Amygdala (tissue), 56 donors: Measurements from ENCODE around the gene UBR2.
"Not testable (repeated sequence)": the region's sequence is repeated elsewhere in the genome, so short reads cannot be mapped to it uniquely, and the experiment has no call there.

ENCODE experiments used
- DNase-seq, 56 donors: peaks; one replicate each; lab custom pipeline; 2025; lab: John Stamatoyannopoulos, UW

Gene UBR2

GRCh38 chr6:42615518-42615917 lies 51.7 kb downstream of the UBR2 start:
- DNase-seq, result no peak

DNA sequence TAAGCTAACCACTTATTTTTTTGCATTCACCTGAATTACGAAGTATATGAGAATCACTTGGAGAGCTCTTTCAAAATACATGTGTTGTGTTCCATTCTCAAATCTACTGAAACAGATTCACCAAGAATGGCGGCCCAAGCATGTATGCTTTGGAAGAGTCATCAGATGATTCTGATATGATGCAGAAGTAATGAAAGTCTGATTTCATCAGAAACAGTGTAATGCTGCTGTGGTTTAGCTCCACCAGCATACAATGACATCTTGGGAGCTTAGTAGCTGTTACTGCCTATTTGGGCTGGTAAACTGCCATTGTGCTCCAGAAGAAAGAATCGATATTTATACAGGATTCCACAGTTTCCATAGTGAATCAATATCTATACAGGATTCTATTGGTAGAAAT lies 52.9 kb downstream of the UBR2 start:
- DNase-seq, result no peak

GRCh38 chr6:42618105-42618504 lies 54.3 kb downstream of the UBR2 start:
- no peak for DNase-seq

DNA sequence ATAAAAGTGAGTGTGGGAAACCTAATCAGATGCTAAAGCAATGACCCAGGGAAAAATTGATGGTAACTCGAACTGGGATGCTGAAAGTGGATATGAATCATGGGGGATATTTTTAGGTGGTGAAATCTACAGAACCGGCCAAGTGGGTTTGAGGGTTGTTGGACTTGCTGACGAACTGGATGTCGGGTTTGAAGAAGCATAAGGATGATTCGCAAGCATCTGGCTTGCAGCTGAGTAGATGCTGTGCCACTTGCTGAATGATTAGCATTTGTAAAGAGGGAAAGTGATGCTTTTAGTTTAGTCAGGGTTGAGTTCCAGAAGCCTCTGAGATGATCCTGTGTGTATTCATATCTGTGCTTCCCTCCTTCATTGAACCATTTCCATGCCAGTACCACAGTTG lies 54.9 kb downstream of the UBR2 start:
- DNase-seq, result peak in 3 of 56 donors; percentile 7 to 19 (median 11)

- no peak for DNase-seq
Observed at GRCh38 chr6:42619963-42620362, 56.1 kb downstream of the UBR2 start.

GRCh38 chr6:42624601-42625000 lies 60.8 kb downstream of the UBR2 start:
- DNase-seq, result no peak

- DNase-seq, result no peak
Observed at GRCh38 chr6:42627044-42627443, 63.2 kb downstream of the UBR2 start.

- DNase-seq, result no peak
Observed at GRCh38 chr6:42627674-42628073, 63.8 kb downstream of the UBR2 start.

GRCh38 chr6:42628604-42629003 lies 64.8 kb downstream of the UBR2 start:
- DNase-seq, result no peak

- no peak for DNase-seq
Observed at GRCh38 chr6:42629845-42630244, 66.0 kb downstream of the UBR2 start.

- no peak for DNase-seq
Observed at GRCh38 chr6:42637681-42638080, 73.9 kb downstream of the UBR2 start.

GRCh38 chr6:42642794-42643193 lies 79.0 kb downstream of the UBR2 start:
- DNase-seq, result no peak

- no peak for DNase-seq
Observed at GRCh38 chr6:42644211-42644610, 80.4 kb downstream of the UBR2 start.

- DNase-seq, result no peak
Observed at GRCh38 chr6:42652024-42652746, 88.4 kb downstream of the UBR2 start.

DNA sequence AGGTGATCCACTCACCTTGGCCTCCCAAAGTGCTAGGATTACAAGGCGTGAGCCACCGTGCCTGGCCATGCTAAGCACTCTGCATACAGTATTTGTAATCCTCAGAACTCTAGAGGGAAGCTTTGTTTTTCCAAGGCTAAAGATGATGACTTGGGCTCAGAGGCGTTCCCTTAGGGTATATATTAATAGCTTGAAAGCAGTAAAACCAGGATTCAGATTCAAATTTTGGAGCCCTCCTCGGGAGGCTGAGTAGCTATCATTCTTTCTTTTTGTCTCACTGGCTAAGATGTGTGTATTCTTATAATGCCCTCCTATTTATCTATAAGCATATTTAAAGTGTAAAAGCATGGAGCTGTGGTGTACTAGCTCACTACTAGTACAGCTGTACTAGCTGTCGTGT lies 90.0 kb downstream of the UBR2 start:
- DNase-seq, result no peak

GRCh38 chr6:42659806-42660205 lies 96.0 kb downstream of the UBR2 start:
- no peak for DNase-seq

DNA sequence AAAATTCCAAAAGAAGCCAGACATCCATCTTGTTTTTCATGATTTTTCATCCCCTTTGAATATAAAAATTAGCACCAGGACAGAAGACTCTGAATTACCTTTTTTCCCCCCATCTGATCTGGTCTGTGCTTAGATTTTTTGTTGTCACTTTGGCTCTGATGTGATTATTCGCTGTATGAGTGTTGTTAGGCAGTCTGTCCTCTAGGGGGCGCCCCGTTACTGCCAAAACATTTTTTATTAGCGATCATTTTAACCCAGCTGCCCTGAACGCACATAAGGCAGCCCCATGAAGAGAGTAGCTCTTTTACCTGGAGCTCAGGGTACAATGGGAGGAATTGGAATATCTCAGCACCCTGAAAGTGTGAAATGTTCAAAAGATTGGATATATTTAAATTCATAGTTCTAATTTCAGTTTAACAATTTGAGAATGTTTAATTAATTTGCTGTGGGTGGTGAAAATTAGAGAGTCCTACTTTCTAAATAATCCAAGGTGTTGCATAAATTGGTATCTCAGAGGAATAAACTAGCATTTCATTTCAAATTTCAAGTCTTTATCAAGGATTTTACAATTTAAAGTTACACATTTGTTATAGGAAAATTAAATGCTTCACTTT lies 97.8 kb downstream of the UBR2 start:
- peak in 53 of 56 donors; percentile 2 to 91 (median 42) for DNase-seq

DNA sequence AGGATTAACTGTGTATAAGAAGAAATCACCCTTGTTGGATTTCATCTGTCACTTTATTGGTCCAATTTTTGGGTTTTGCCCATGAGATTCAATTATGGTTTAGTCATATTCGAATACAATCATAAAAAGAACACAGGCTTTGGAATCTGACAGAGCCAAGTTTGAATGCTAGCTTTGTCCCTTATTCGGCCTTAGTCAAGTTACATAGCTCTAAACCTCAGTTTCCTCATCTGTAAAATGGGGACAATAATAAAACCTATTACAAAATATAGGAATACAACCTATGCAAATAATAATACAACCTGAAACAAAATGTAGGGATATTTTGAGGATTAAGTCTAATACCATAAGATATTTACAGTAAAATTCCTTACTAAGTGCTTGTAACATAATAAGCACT lies 100.9 kb downstream of the UBR2 start:
- DNase-seq, result no peak

GRCh38 chr6:42674368-42674767 lies 110.5 kb downstream of the UBR2 start:
- DNase-seq, result not testable (repeated sequence)

GRCh38 chr6:42674780-42675179 lies 111.0 kb downstream of the UBR2 start:
- DNase-seq, result no peak

DNA sequence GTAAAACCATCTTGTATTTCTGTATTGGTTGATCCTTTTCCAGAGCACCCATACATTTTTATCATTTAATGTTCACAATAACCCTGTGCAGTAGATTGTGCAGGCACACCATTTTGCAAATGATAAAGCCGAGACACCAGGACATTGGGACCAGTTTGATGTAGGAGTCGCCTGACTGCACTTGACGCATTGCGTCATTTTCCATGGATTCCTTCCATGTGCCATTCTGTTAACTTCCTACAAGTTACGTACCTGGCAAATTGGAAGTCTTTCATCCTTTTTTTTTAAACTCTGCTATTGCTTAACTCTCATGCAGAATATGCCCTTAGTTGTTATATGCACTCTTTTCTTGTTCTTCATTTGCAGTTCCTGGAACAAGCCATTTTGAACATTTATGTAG lies 115.5 kb downstream of the UBR2 start:
- DNase-seq, result no peak

GRCh38 chr6:42688281-42688680 lies 124.5 kb downstream of the UBR2 start:
- DNase-seq, result no peak
